ENCODE results near the gene PTPRG.
"Not testable (repeated sequence)": the region's sequence is repeated elsewhere in the genome, so short reads cannot be mapped to it uniquely, and the experiment has no call there.

Gene PTPRG

GRCh38 chr3:61808999-61809398 is 247.6 kb downstream of the PTPRG start:
- Histone ChIP-seq H3K4me1 (ENCODE audit: control insufficient read depth, insufficient read depth, low read length) (no peaks in the 10 kb centered on the region), H3K36me3 (ENCODE audit: control insufficient read depth, insufficient read depth, low read length) (no peaks in the 10 kb centered on the region), H3K4me3 (ENCODE audit: low read length) (no peak overlapping the region), H3K9ac (ENCODE audit: low read length) (no peak overlapping the region), H3K27me3 (ENCODE audit: control insufficient read depth, insufficient read depth, low read length) (no peaks in the 10 kb centered on the region), H3K9me3 (ENCODE audit: control insufficient read depth, low read length) (no peaks in the 10 kb centered on the region)

GRCh38 chr3:61809879-61810278 is 248.5 kb downstream of the PTPRG start:
- Histone ChIP-seq H3K9me3 (ENCODE audit: control insufficient read depth, low read length) (no peaks in the 10 kb centered on the region), H3K4me1 (ENCODE audit: control insufficient read depth, insufficient read depth, low read length) (no peaks in the 10 kb centered on the region), H3K9ac (ENCODE audit: low read length) (no peak overlapping the region), H3K4me3 (ENCODE audit: low read length) (no peak overlapping the region), H3K36me3 (ENCODE audit: control insufficient read depth, insufficient read depth, low read length) (no peaks in the 10 kb centered on the region), H3K27me3 (ENCODE audit: control insufficient read depth, insufficient read depth, low read length) (no peaks in the 10 kb centered on the region)

GRCh38 chr3:61810953-61811497 is 249.7 kb downstream of the PTPRG start:
- no peaks in the 10 kb centered on the region for H3K9me3 ChIP-seq (ENCODE audit: control insufficient read depth, low read length)
- H3K4me1 ChIP-seq (ENCODE audit: control insufficient read depth, insufficient read depth, low read length), result no peaks in the 10 kb centered on the region
- H3K36me3 ChIP-seq (ENCODE audit: control insufficient read depth, insufficient read depth, low read length), result no peaks in the 10 kb centered on the region
- H3K9ac ChIP-seq (ENCODE audit: low read length), result no peak overlapping the region
- H3K4me3 ChIP-seq (ENCODE audit: low read length), result no peak overlapping the region
- no peaks in the 10 kb centered on the region for H3K27me3 ChIP-seq (ENCODE audit: control insufficient read depth, insufficient read depth, low read length)

GRCh38 chr3:61811652-61812051 is 250.3 kb downstream of the PTPRG start:
- Histone ChIP-seq H3K4me1 (ENCODE audit: control insufficient read depth, insufficient read depth, low read length) (no peaks in the 10 kb centered on the region), H3K9me3 (ENCODE audit: control insufficient read depth, low read length) (no peaks in the 10 kb centered on the region), H3K4me3 (ENCODE audit: low read length) (no peak overlapping the region), H3K27me3 (ENCODE audit: control insufficient read depth, insufficient read depth, low read length) (no peaks in the 10 kb centered on the region), H3K9ac (ENCODE audit: low read length) (no peak overlapping the region), H3K36me3 (ENCODE audit: control insufficient read depth, insufficient read depth, low read length) (no peaks in the 10 kb centered on the region)

GRCh38 chr3:61812085-61812484 is 250.7 kb downstream of the PTPRG start:
- Histone ChIP-seq H3K4me3 (ENCODE audit: low read length) (no peak overlapping the region), H3K4me1 (ENCODE audit: control insufficient read depth, insufficient read depth, low read length) (no peaks in the 10 kb centered on the region), H3K9ac (ENCODE audit: low read length) (no peak overlapping the region), H3K9me3 (ENCODE audit: control insufficient read depth, low read length) (no peaks in the 10 kb centered on the region), H3K27me3 (ENCODE audit: control insufficient read depth, insufficient read depth, low read length) (no peaks in the 10 kb centered on the region), H3K36me3 (ENCODE audit: control insufficient read depth, insufficient read depth, low read length) (no peaks in the 10 kb centered on the region)

DNA sequence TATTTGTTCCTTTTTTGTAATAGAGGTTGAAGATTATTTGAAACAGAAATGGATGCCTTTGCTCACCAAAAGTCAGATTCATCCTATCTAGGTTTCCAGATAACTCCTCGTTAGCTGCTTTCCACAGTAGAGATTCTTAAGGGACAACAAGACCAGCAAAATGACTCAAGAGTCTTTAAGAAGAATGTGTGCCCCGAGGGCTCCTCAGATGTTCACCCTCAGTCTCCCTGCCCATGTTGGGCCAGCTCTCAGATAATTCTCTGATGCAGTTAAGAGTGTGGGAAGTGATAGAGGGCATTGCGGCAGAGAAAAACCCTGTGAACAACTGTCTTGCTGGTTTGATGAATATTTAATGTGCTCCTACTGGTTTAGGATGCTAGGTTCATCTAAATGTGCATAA is 251.1 kb downstream of the PTPRG start:
- no peak overlapping the region for H3K4me3 ChIP-seq (ENCODE audit: low read length)
- H3K9ac ChIP-seq (ENCODE audit: low read length), result no peak overlapping the region
- H3K36me3 ChIP-seq (ENCODE audit: control insufficient read depth, insufficient read depth, low read length), result no peaks in the 10 kb centered on the region
- no peaks in the 10 kb centered on the region for H3K9me3 ChIP-seq (ENCODE audit: control insufficient read depth, low read length)
- H3K27me3 ChIP-seq (ENCODE audit: control insufficient read depth, insufficient read depth, low read length), result no peaks in the 10 kb centered on the region
- H3K4me1 ChIP-seq (ENCODE audit: control insufficient read depth, insufficient read depth, low read length), result no peaks in the 10 kb centered on the region

DNA sequence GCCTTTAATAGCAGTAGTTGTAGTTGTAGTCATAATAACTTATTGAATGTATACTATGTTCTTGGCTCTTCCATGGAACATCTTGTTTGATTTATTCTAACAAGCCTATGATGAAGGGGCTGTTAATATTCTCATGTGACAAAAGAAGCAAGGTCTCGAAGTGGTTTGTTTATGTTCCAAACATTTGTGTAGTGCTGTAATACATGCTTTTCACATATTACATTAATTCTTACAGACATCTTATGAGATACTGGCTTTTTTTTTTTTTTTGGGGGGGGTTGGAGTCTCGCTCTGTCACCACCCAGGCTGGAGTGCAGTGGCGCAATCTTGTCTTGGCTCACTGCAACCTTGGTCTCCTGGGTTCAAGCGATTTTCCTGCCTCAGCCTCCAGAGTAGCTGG is 252.3 kb downstream of the PTPRG start:
- Histone ChIP-seq H3K4me1 (ENCODE audit: control insufficient read depth, insufficient read depth, low read length) (no peaks in the 10 kb centered on the region), H3K27me3 (ENCODE audit: control insufficient read depth, insufficient read depth, low read length) (no peaks in the 10 kb centered on the region), H3K9me3 (ENCODE audit: control insufficient read depth, low read length) (no peaks in the 10 kb centered on the region), H3K36me3 (ENCODE audit: control insufficient read depth, insufficient read depth, low read length) (no peaks in the 10 kb centered on the region), H3K4me3 (ENCODE audit: low read length) (no peak overlapping the region), H3K9ac (ENCODE audit: low read length) (no peak overlapping the region)

- no peak overlapping the region for H3K4me3 ChIP-seq (ENCODE audit: low read length)
- no peak overlapping the region for H3K9ac ChIP-seq (ENCODE audit: low read length)
- no peaks in the 10 kb centered on the region for H3K9me3 ChIP-seq (ENCODE audit: control insufficient read depth, low read length)
- H3K4me1 ChIP-seq (ENCODE audit: control insufficient read depth, insufficient read depth, low read length), result no peaks in the 10 kb centered on the region
- H3K36me3 ChIP-seq (ENCODE audit: control insufficient read depth, insufficient read depth, low read length), result no peaks in the 10 kb centered on the region
- no peaks in the 10 kb centered on the region for H3K27me3 ChIP-seq (ENCODE audit: control insufficient read depth, insufficient read depth, low read length)
These were observed 253.3 kb downstream of the PTPRG start for GRCh38 chr3:61814674-61815073.

DNA sequence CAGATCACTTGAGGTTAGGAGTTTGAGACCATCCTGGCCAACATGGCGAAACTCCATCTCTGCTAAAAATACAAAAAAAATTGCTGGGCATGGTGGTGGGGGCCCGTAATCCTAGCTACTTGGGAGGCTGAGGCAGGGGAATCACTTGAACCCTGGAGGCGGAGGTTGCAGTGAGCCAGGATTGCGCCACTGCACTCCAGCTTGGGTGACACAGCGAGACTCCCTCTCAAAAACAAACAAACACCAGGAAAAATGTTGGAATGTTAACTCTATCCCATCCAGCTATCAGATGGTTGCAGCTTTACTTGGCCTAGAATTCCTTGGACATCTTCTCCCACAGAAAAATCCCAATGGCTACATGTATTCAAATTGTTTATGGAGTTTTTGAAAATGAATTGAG is 254.9 kb downstream of the PTPRG start:
- not testable (repeated sequence) for H3K4me1 ChIP-seq (ENCODE audit: control insufficient read depth, insufficient read depth, low read length); H3K36me3 ChIP-seq (ENCODE audit: control insufficient read depth, insufficient read depth, low read length); H3K9me3 ChIP-seq (ENCODE audit: control insufficient read depth, low read length); H3K4me3 ChIP-seq (ENCODE audit: low read length); H3K27me3 ChIP-seq (ENCODE audit: control insufficient read depth, insufficient read depth, low read length); H3K9ac ChIP-seq (ENCODE audit: low read length)

DNA sequence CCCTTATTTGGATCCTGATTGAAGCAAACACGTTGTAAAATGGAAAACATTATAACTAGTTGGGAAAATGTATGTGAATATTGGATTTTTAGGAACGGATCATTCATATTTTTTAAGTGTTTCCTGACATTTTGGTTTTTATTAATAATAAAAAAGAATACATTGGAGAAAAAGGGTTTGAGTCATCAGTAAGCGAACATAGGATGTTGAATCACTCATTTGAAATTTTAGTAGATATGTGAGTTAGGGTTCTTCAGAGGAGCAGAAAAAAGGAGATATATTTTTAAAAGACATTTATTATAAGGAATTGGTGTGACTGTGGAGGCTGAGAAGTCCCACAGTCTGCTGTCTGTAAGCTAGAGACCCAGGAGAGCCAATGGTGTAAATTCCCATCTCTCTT is 258.5 kb downstream of the PTPRG start:
- Histone ChIP-seq H3K9ac (ENCODE audit: low read length) (no peak overlapping the region), H3K36me3 (ENCODE audit: control insufficient read depth, insufficient read depth, low read length) (no peaks in the 10 kb centered on the region), H3K9me3 (ENCODE audit: control insufficient read depth, low read length) (no peaks in the 10 kb centered on the region), H3K4me1 (ENCODE audit: control insufficient read depth, insufficient read depth, low read length) (no peaks in the 10 kb centered on the region), H3K27me3 (ENCODE audit: control insufficient read depth, insufficient read depth, low read length) (no peaks in the 10 kb centered on the region), H3K4me3 (ENCODE audit: low read length) (no peak overlapping the region)

GRCh38 chr3:61820306-61820992 is 259.1 kb downstream of the PTPRG start:
- H3K36me3 ChIP-seq (ENCODE audit: control insufficient read depth, insufficient read depth, low read length), result no peaks in the 10 kb centered on the region
- H3K4me1 ChIP-seq (ENCODE audit: control insufficient read depth, insufficient read depth, low read length), result no peaks in the 10 kb centered on the region
- no peaks in the 10 kb centered on the region for H3K27me3 ChIP-seq (ENCODE audit: control insufficient read depth, insufficient read depth, low read length)
- H3K9me3 ChIP-seq (ENCODE audit: control insufficient read depth, low read length), result no peaks in the 10 kb centered on the region
- no peak overlapping the region for H3K4me3 ChIP-seq (ENCODE audit: low read length)
- no peak overlapping the region for H3K9ac ChIP-seq (ENCODE audit: low read length)

GRCh38 chr3:61821823-61822251 is 260.5 kb downstream of the PTPRG start:
- Histone ChIP-seq H3K4me3 (ENCODE audit: low read length) (no peak overlapping the region), H3K36me3 (ENCODE audit: control insufficient read depth, insufficient read depth, low read length) (no peaks in the 10 kb centered on the region), H3K9me3 (ENCODE audit: control insufficient read depth, low read length) (no peaks in the 10 kb centered on the region), H3K4me1 (ENCODE audit: control insufficient read depth, insufficient read depth, low read length) (no peaks in the 10 kb centered on the region), H3K27me3 (ENCODE audit: control insufficient read depth, insufficient read depth, low read length) (no peaks in the 10 kb centered on the region), H3K9ac (ENCODE audit: low read length) (no peak overlapping the region)

GRCh38 chr3:61822588-61822987 is 261.2 kb downstream of the PTPRG start:
- no peaks in the 10 kb centered on the region for H3K4me1 ChIP-seq (ENCODE audit: control insufficient read depth, insufficient read depth, low read length)
- H3K9ac ChIP-seq (ENCODE audit: low read length), result no peak overlapping the region
- no peaks in the 10 kb centered on the region for H3K36me3 ChIP-seq (ENCODE audit: control insufficient read depth, insufficient read depth, low read length)
- H3K9me3 ChIP-seq (ENCODE audit: control insufficient read depth, low read length), result no peaks in the 10 kb centered on the region
- no peaks in the 10 kb centered on the region for H3K27me3 ChIP-seq (ENCODE audit: control insufficient read depth, insufficient read depth, low read length)
- no peak overlapping the region for H3K4me3 ChIP-seq (ENCODE audit: low read length)

All from mucosa of stomach (tissue), 1 donor.